ENCODE results near the gene MFAP3.

GRCh38 chr5:153998010-153998409, 40.8 kb upstream of the MFAP3 start:
- TF ChIP-seq MEIS1 (CRISPR knock-in tag; IDR thresholded peaks at IDR 0.05; ENCODE audit: borderline replicate concordance) = no peak
- TF ChIP-seq PCBP2 (optimal IDR thresholded peaks at IDR 0.05; ENCODE audit: low read depth, low read length, poor library complexity, severe bottlenecking) = no peak
- TF ChIP-seq, protein P1, sequence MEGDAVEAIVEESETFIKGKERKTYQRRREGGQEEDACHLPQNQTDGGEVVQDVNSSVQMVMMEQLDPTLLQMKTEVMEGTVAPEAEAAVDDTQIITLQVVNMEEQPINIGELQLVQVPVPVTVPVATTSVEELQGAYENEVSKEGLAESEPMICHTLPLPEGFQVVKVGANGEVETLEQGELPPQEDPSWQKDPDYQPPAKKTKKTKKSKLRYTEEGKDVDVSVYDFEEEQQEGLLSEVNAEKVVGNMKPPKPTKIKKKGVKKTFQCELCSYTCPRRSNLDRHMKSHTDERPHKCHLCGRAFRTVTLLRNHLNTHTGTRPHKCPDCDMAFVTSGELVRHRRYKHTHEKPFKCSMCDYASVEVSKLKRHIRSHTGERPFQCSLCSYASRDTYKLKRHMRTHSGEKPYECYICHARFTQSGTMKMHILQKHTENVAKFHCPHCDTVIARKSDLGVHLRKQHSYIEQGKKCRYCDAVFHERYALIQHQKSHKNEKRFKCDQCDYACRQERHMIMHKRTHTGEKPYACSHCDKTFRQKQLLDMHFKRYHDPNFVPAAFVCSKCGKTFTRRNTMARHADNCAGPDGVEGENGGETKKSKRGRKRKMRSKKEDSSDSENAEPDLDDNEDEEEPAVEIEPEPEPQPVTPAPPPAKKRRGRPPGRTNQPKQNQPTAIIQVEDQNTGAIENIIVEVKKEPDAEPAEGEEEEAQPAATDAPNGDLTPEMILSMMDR (CRISPR knock-in tag; IDR thresholded peaks at IDR 0.05) = no peak
